Fibroblast of skin of abdomen (primary cell): ENCODE data around the gene OR5B3. TPM values are rescaled to one million over a fixed set of nuclear protein-coding genes. Genes with fewer than 3 reads are reported as not detected.
A peak's percentile ranks its signal among the peaks of the same experiment; 100 is the strongest.
"Not testable (repeated sequence)": the region's sequence is repeated elsewhere in the genome, so short reads cannot be mapped to it uniquely, and the experiment has no call there.

Source experiments
- DNase-seq: peaks from one replicate; pipeline ENCODE4 v3.0.0-alpha.2; 2013
- polyA plus RNA-seq, 2 experiments: library from polyadenylated mRNA; unstranded; fragments of 120-200 nt; gene quantifications; one replicate each; pipeline ENCODE4 v1.2.1, GENCODE V29; 2013; ENCODE audit not compliant: insufficient read length in 2 of 2

Gene OR5B3
- not detected for polyA plus RNA-seq (2013, experiment 1 of 2; ENCODE audit: insufficient read length)
- polyA plus RNA-seq (2013, experiment 2 of 2; ENCODE audit: insufficient read length) = not detected

DNA sequence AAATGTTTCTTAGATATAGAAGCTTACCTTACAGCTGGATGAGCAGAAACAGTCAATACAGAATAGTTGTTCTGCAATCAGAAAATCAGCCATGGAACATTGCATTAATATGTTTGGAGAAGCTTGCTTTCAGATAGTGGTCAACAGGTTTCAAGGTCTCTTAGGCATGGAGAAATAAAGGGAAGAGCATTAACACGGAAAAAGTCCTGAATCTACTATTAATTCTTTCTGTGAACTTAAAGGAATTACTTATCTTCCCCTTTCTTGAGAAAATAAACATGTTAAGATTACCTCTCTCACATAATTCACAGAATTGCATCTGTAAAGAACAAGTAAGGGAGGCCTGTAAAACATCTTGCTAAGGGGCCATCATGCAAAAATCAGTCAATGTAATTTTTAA is at the start of gene OR5B3:
Gene OR5B3, minus strand, starts transcription at position 101 of the 400 bp plus-strand sequence. CDS start 3,465 bp downstream, outside the sequence.
- no peak for DNase-seq

DNA sequence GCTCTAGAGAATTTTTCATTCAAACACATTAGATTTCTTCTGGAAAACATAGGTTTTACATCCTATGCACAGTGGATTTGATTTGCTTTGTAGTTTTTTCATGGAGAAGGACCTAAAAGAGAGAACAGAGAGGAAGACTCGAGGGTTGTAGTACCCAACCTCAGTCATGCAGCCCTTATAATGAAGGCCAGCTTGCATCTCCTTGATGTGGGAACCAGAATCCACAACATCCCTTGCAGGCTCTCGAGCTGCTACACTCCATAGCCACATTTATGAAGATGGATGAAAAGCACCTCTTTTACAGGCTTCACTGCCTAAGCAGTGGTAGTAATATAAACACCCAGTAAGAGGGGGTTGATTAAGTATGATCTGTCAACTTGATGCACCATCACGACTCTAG is 44.9 kb upstream of the OR5B3 start:
- DNase-seq = no peak

DNA sequence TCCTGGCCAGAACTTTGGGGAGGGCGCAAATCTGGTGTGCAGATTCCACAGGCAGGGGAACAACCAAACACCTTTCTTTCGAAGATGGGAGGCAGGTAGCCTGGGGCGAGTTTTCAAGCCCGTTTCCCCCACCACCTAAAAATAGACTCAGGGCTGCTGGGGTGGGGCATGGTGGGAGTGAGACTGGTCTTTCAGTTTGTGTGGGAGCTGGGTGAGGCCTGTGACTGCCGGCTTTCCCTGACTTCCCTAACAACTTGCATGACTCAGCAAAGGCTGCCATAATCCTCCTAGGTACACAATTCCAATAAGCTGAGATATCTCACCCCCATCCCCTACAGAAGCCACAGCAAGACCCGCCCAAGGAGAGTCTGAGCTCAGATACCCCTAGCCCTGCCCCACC is 39.6 kb upstream of the OR5B3 start:
- no peak for DNase-seq

DNA sequence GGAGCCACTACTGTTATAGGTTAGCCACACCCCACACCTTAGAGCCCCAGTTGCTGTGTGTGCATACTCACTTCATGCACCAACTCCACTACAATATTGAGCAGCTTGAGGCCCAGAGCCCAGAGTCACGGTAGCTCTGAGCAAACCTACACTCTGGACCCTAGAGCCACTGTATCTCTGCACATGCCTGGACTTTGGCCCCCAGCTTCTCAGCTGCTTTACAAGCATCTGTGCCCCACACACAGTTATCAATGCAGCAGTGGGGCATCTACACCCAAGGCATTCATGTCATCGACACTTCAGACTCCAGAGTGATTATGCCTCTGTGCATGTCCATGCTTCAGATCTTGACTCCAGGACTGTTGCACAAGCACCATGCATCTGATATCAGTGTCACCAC is 37.6 kb upstream of the OR5B3 start:
- no peak for DNase-seq

DNA sequence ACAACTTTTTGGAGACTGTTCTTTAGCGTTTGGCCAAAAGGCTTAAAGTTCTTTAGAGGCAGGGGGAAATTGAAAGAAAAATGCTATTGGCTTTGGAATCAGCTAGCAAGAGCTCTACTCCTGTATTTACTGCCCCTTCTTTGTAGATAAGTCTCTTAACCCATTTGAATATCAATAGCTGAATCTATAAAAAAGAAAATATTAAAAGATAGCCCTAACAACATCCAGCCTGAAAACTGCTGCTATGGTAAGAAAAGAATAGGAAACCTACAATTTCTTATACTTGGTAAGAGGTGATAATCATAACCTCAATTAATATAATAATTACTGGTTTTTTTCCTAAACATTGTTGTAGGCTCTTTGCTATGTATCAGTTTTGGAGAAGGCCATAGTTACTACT is 35.5 kb upstream of the OR5B3 start, which contains the start of gene OR5B12:
Gene OR5B12, minus strand, starts transcription at position 101 of the 400 bp plus-strand sequence. CDS start 2,085 bp downstream, outside the sequence.
- DNase-seq = no peak

DNA sequence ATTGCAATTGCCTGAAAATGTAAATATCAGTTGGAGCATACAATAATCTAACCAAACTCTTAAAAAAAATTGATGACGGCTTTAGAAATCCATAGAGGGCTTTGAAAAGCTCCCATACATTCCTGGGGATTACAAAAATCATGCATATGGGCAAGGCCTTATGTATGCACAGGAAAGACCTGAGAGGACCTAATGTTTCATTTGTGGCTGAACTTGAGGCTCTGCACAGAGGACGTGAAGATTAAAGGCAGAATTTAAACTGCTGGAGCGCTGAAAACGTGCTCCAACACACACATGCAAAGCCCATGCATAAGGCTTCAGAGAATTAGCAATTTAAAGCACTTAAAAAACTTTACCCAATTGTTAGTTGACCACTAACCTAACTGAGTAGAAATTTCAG is 31.8 kb upstream of the OR5B3 start:
- no peak for DNase-seq

DNA sequence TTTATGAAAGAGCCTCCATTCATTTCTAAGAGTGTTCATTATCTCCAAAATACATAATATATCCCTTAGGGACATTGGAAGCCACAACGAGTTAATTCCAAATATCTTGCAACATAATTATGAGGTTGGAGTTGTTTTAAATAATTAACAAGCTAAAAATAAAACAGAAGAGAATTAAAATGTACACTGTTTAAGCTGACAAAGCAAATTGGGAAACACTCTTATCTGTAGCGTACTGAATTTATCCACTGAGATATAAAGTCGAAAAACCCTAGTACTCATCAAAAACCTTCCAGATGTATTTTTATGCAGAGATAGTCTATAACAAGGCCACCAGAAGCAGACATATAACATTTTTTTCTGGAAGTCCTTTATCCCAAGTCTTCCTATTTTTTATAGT is 27.5 kb upstream of the OR5B3 start:
- DNase-seq = no peak

DNA sequence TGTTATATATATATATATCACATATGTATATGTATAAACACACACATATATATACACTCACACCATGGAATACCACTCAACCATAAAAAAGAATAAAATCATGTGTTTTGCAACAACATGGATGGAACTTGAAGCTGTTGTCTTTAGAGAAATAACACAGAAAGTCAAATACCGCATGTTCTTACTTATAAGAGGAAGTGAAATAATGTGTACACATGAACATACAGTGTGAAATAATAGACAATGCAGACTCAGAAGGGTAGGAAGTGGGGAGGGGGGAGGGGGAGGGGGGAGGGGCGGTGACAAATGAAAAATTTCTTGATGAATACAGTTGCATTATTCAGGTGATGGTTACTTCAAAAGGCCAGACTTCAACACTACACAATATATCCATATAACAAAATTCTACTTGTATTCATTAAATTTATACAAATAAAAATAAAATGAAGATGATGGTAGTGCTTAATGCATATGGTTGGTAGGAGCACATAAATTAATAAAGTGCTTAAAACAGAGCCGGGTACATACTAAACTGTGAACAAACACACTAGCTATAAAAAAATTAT is 27.0 kb upstream of the OR5B3 start:
- DNase-seq = no peak

DNA sequence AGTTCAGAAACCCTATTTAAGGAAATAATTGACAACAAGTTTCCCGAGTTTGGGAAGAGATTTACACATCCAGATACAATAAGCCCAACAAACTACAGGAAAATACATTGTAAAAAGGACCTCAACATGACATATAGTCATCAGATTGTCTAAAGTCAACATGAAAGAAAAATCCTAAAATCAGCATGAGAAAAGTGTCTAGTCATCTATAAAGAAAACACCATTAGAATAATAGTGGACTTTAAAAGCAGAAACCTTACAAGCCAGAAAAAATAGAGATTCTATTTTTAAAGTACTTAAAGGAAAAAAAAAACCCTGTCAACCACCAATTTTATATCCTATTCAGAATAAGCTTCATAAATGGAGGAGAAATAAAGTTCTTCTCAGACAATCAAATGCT is 22.6 kb upstream of the OR5B3 start:
- no peak for DNase-seq

DNA sequence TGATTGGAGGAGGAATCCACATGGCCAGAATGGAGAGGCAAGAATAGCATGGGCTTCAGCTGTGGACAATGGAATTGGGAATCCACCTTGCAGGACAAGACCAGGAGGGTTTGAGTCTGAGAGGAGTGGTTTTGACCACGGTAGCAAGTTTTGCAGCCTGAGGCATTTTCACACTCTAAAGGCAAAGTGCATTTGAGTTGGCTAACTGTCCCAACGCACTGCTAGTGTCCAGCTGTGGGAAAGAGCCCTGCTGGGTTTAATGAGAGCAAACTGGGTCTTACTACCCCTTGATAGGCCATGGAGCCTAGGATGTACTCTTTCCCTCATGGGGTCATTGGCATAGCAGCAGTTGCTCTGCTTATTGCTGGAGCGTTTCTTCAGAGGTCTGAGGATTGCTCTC is 21.3 kb upstream of the OR5B3 start, which contains the start of gene OR5B2:
Gene OR5B2, minus strand, starts transcription at position 101 of the 400 bp plus-strand sequence. CDS start 4,860 bp downstream, outside the sequence.
- no peak for DNase-seq

DNA sequence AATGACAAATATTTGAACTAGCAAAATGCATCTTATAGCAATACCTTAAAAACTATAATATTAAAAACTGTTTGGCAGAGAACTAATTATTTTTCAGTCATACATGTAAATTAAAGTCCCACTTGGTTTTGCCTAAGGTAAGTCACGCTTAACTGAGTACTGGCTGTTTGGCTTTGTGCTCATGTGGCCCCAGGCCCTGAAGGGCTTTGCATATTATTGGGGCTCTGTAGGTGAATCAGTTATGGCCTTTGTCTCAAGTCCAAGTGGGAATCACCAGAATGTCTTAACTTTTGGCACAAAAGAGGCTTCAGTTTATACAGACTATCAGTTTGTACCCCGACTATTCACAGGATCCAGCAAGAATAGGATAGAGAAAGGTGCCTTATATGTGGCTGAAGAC is 7.1 kb downstream of the OR5B3 start:
- DNase-seq = not testable (repeated sequence)

DNA sequence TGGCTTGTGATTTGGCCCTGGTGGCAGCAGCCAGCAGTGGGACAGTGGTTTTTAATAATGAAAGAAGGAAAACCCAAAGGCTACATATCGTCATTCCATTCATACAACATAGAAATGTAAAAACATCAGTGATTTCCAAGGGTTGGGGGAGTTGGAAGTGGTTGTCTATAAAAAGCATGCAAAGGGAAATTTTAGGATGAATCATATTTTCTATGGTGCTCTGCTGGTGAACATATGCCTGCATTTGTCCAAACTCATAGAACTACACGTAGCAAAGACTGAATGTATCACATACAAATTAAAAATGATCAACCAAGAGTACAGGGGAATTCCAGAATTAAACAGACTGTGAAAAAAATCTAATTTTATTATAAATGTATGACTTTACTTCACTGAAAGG is 11.1 kb downstream of the OR5B3 start:
- peak; percentile 55 for DNase-seq

DNA sequence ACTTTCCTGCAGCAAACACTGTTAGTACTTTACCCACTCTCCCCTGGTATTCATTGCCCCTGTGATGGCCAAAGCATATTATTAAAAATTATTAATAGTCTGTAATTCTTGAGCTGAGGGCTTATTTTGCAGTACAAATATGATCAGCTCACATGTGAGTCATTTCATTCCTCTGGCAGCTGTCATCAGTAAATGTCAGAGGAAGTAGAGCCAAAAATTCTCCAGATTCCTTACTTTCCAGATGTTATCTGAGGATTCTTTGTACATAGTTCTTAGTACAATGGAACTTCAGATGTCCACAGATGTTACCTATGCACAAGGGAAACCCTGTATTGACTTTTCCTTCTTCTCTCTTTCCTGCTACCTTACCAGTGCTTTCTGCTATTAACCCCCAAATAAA is 12.5 kb downstream of the OR5B3 start:
- peak; percentile 77 for DNase-seq

DNA sequence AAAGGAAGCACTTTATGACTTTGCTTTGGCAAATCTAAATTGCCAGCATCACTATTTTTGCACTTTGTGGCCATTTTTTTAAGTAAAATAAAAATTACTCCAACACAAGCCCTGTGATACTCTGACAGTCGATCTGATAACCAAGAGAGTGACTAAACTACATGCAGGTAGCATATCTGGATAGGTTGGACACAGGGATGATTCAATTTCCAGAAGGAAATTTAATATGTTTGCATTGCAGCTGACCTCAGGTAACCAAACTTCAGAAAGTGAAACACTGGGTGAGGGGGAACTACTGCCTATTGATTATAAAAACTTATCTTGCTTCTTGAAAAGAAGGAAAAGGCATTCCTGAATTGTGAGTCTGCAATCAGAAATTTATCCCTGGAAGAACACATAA is 13.9 kb downstream of the OR5B3 start:
- no peak for DNase-seq

DNA sequence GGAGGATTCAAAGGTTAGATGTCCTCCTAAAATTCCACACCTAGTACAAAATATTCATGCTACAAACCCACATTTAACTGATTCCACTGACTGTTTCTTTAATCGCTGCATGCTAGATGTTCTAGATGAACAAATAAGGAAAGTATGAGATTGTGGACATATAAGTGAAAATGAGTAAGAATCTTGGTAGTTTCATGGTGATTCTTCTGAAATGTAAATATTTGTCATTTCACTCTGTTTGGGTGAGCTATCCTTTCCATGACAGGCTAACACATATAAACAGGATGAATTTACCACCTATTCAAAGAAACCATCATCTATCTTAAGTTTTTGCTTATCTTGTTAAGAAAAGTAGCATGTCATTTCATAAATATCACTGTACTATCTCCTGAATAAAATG is 14.8 kb downstream of the OR5B3 start:
- DNase-seq = peak; percentile 2

DNA sequence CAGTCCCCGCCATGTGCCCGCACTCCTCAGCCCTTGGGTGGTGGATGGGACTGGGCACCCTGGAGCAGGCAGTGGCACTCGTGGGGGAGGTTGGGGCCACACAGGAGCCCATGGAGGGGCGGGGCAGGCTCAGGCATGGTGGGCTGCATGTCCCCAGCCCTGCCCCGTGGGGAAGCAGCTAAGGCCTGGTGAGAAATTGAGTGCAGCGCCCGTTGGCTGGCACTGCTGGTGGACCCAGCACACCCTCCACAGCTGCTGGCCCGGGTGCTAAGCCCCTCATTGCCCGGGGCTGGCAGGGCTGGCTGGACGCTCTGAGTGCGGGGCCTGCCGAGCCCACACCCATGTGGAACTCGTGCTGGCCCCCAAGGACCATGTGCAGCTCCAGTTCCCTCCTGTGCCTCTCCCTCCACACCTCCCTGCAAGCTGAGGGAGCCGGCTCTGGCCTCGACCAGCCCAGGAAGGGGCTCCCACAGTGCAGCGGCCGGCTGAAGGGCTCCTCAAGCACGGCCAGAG is 16.1 kb downstream of the OR5B3 start:
- no peak for DNase-seq

DNA sequence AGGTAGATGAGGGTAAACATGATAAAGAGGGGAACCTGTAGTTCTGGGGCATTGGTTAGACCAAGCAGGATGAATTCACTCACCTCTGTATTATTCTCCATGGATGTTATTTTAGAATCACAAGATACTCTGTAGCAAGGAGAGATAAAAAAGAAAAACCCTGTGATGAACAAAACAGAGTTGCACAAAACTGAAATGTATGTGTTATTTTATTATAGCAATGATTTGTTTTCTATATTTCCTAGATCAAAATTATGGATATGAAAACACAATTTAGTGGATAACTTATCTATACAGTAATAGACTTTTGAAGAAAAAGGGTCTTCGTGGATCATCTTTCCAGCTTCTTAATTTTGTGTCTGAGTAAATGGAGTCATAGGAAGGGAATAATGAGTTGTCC is 47.7 kb downstream of the OR5B3 start, which contains the start of gene OR5B17:
Gene OR5B17, minus strand, starts transcription at position 101 of the 400 bp plus-strand sequence. Its CDS starts 0 bp downstream, at position 101.
- no peak for DNase-seq

DNA sequence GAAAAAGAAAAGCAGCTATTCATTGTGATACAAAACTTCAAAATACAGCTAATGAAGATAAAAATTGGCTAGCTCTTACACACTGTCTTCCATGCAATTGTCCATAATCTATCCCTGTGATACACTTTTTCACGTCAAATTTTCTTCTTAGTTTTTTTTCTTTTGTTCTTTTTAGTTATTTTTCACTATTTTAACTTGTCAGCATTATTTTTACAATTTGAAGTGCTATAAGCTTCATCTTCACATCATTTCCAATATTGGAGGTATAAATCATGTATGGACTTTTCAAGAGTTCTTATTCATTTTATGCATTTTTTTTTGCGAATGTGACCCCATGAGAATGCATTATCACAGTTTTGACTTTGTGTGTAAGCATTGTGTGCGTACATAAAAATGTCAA is 51.9 kb downstream of the OR5B3 start:
- DNase-seq = no peak
